SH-SY5Y (cell line): Measurements from ENCODE around the gene EMC9.

ENCODE experiments used
- GATA2 ChIP-seq: IDR thresholded peaks from 2 replicates; pipeline ENCODE4 v1.6.1; 2011; ENCODE audit warnings: mild to moderate bottlenecking, low read depth, low read length
- GATA3 ChIP-seq: IDR thresholded peaks from 2 replicates; pipeline ENCODE4 v1.6.1; 2011; ENCODE audit warnings: low read depth, mild to moderate bottlenecking, low read length, moderate library complexity

DNA sequence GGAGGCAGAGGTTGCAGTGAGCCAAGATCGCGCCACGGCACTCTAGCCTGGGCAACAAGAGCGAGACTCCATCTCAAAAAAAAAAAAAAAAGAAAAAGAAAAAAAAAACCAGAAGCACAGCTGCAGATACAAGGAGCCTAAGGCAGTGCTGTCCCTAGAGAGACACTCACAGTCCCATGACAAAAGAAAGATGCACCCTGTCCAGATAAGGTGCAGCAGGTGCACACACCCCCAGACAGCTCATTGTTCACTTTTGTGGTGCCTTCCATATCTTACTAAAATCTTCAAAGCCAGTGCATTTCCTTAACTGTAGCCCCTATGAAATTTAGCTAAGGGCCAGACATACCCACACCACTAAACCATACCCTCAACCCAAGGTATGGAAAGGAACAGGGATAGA is 19.0 kb downstream of the EMC9 start:
- TF ChIP-seq GATA3: no peak
- no peak for TF ChIP-seq GATA2
